GM12878 (cell line): Measurements from ENCODE around the gene RNASE12.

Source experiments
- BRCA1 ChIP-seq: IDR thresholded peaks from 2 replicates; pipeline ENCODE4 v1.6.1; 2011; ENCODE audit warnings: low read depth, low read length, improper control_type of control experiment
- MXI1 ChIP-seq: fragments of 150-350 bp; IDR thresholded peaks from 2 replicates; pipeline ENCODE4 v1.6.1; 2011; ENCODE audit warnings: low read depth, mild to moderate bottlenecking, inconsistent platforms, low read length, improper control_type of control experiment
- POLR2A ChIP-seq: IDR thresholded peaks from 2 replicates; pipeline ENCODE4 v1.6.1; 2011; ENCODE audit warnings: low read depth, mild to moderate bottlenecking, low read length
- POLR2AphosphoS5 ChIP-seq: IDR thresholded peaks from 2 replicates; pipeline ENCODE4 v1.6.1; 2011; ENCODE audit warnings: mild to moderate bottlenecking, low read length, inconsistent platforms
- SIN3A ChIP-seq: IDR thresholded peaks from 2 replicates; pipeline ENCODE4 v1.6.1; 2012; ENCODE audit warnings: low read depth, low read length, improper control_type of control experiment
- TF ChIP-seq, protein P1 (sequence below): fragments of 450-650 bp; IDR thresholded peaks from 2 replicates; pipeline ENCODE4 v1.6.1; 2017; ENCODE audit warnings: mild to moderate bottlenecking, moderate library complexity
- TF ChIP-seq, protein P2 (sequence below), 3 experiments: IDR thresholded peaks in 2 of 3; conservative IDR thresholded peaks in 1 of 3; 2 replicates each; pipeline ENCODE4 v1.5.1; 2011; ENCODE audit warnings: low read depth in 3 of 3, low read length in 3 of 3, mild to moderate bottlenecking in 3 of 3, control low read depth in 2 of 3, moderate library complexity in 2 of 3, inconsistent platforms in 1 of 3, mixed read lengths in 1 of 3; ENCODE audit not compliant: control insufficient read depth in 2 of 3, insufficient read depth in 1 of 3; ENCODE audit errors: extremely low read depth in 1 of 3

DNA sequence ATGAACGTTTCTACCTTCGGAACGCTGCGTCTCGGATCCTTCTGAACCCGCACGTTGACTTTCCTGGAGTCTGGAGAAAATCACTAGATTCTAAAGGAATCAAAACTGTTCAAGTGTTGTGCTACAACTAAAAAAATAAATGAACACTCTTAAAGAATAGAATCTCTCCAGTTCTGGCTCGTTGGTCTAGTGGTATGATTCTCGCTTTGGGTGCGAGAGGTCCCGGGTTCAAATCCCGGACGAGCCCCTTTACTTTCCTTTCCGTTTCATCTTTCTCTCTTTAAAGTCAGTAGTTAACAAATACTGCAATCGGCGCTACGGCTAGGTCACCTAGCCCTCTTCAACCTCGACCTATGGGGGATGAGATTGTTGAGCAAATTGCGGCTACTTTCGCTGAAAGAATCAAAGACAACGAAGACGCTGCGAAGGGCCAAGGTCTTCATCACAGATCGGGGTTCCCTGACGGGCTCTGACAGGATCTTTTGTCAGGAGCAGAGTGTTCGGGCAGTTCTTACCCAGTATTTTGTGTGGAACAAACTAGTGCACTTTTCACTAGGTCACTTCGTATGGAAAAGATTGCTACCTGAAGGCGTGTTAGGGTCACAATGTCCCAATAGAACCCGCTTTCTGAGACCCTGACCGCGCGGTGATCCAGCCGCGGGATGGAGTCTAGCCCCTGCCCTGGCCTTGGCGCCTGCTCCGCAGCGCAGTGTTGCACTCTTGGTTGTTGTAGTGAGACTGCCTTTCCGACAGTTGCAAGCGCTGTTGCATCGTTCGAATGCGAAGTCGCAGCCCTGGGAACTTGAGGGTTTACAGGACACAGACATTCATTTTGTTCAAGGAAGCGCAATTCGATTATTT, 41.9 kb upstream of the RNASE12 start:
- TF ChIP-seq BRCA1 = no peak
- TF ChIP-seq, protein P1, sequence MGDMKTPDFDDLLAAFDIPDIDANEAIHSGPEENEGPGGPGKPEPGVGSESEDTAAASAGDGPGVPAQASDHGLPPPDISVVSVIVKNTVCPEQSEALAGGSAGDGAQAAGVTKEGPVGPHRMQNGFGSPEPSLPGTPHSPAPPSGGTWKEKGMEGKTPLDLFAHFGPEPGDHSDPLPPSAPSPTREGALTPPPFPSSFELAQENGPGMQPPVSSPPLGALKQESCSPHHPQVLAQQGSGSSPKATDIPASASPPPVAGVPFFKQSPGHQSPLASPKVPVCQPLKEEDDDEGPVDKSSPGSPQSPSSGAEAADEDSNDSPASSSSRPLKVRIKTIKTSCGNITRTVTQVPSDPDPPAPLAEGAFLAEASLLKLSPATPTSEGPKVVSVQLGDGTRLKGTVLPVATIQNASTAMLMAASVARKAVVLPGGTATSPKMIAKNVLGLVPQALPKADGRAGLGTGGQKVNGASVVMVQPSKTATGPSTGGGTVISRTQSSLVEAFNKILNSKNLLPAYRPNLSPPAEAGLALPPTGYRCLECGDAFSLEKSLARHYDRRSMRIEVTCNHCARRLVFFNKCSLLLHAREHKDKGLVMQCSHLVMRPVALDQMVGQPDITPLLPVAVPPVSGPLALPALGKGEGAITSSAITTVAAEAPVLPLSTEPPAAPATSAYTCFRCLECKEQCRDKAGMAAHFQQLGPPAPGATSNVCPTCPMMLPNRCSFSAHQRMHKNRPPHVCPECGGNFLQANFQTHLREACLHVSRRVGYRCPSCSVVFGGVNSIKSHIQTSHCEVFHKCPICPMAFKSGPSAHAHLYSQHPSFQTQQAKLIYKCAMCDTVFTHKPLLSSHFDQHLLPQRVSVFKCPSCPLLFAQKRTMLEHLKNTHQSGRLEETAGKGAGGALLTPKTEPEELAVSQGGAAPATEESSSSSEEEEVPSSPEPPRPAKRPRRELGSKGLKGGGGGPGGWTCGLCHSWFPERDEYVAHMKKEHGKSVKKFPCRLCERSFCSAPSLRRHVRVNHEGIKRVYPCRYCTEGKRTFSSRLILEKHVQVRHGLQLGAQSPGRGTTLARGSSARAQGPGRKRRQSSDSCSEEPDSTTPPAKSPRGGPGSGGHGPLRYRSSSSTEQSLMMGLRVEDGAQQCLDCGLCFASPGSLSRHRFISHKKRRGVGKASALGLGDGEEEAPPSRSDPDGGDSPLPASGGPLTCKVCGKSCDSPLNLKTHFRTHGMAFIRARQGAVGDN = no peak
- no peak for TF ChIP-seq POLR2AphosphoS5
- TF ChIP-seq, protein P2, sequence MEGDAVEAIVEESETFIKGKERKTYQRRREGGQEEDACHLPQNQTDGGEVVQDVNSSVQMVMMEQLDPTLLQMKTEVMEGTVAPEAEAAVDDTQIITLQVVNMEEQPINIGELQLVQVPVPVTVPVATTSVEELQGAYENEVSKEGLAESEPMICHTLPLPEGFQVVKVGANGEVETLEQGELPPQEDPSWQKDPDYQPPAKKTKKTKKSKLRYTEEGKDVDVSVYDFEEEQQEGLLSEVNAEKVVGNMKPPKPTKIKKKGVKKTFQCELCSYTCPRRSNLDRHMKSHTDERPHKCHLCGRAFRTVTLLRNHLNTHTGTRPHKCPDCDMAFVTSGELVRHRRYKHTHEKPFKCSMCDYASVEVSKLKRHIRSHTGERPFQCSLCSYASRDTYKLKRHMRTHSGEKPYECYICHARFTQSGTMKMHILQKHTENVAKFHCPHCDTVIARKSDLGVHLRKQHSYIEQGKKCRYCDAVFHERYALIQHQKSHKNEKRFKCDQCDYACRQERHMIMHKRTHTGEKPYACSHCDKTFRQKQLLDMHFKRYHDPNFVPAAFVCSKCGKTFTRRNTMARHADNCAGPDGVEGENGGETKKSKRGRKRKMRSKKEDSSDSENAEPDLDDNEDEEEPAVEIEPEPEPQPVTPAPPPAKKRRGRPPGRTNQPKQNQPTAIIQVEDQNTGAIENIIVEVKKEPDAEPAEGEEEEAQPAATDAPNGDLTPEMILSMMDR (IDR thresholded peaks at IDR 0.05 in 2 of 3, conservative IDR thresholded peaks at IDR 0.05 in 1 of 3; ENCODE audit: control insufficient read depth in 2 of 3, extremely low read depth in 1 of 3, insufficient read depth in 1 of 3, low read depth in 3 of 3, low read length in 3 of 3) = no peak
- no peak for TF ChIP-seq SIN3A
- no peak for TF ChIP-seq MXI1
- TF ChIP-seq POLR2A = no peak
